ENCODE measurements around the gene ELFN1.

DNA sequence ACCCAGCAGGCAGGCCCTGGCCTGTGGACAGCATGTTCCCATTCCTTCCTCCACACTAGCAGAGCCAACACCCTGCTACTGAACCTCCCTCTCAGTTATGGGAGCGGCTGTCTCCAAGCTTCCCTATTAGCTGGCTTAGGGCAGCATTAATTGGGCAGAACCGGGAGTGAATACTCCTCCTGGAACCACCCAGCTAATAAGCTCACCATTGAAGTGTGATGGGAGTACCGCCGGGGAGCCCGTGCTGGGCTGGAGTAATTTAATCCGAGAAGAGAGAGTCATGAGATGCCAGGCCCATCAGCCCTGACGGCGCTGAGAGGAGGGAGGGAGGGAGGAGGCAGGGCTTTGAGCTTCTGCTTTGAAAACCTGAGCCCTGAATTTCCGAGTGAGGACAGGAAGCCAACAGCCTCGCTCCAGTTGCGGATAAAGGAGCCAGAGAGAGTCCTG lies 31.8 kb upstream of the ELFN1 start:
- TF ChIP-seq, protein P1, sequence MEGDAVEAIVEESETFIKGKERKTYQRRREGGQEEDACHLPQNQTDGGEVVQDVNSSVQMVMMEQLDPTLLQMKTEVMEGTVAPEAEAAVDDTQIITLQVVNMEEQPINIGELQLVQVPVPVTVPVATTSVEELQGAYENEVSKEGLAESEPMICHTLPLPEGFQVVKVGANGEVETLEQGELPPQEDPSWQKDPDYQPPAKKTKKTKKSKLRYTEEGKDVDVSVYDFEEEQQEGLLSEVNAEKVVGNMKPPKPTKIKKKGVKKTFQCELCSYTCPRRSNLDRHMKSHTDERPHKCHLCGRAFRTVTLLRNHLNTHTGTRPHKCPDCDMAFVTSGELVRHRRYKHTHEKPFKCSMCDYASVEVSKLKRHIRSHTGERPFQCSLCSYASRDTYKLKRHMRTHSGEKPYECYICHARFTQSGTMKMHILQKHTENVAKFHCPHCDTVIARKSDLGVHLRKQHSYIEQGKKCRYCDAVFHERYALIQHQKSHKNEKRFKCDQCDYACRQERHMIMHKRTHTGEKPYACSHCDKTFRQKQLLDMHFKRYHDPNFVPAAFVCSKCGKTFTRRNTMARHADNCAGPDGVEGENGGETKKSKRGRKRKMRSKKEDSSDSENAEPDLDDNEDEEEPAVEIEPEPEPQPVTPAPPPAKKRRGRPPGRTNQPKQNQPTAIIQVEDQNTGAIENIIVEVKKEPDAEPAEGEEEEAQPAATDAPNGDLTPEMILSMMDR (IDR thresholded peaks at IDR 0.05; ENCODE audit: borderline replicate concordance, extremely low read depth, low read length, poor library complexity, severe bottlenecking) = no peak
- TF ChIP-seq EZH2 (IDR thresholded peaks at IDR 0.05; ENCODE audit: borderline replicate concordance, low read depth, low read length, severe bottlenecking) = no peak

All from DND-41 (cell line).